HL-60/S4 treated with phorbol 12-myristate 13-acetate at 8.2 ng/mL for 4 days and 3 days (cell line): Measurements from ENCODE around the gene CCDC12.

Experiments
- in situ Hi-C: fragments of 300-500 bp; cut with MboI; formaldehyde crosslinking; loops from 2 replicates; pipeline ENCODE4 v1.15.0; 2022; ENCODE audit warnings: low sequenced_read_pairs

The CCDC12 gene

GRCh38 chr3:46997453-46998091, 21.0 kb upstream of the CCDC12 start:
- in situ Hi-C loops = no loop called here

DNA sequence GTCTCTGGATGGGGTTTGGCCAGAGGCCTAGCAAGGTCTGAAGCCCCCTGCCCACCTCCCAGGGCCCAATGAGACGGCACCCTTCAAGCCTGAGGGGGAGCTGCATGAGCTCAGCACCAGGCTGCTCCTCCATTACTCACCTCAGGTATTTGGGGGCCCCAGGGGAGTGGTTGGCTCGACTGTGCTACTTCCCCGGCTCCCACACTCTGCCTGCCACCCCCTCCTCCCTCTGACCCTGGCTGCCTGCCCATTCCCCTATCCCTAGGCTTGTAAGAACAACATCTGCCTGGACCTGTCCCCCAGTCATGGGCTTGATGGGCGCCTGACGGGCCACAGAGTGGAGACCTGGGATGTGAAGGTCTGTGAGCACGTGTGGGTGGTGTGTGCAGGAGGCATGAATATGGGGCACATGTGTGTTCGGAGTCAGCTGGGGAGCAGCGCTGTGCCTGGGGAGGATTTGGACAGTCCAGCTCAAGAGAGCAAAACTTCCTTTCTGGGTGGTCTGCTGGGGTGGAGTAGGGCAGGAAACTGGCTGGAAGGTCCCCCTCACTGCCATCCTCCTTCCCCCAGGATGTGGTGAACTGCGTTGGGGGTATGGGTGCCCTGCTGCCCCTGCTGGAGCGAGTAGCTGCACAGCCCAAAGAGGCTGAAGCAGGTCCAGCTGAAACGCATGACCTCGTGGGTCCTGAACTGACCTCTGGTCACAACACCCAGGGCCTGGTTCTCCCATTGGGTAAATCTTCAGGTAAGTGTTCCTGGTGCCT, 20.3 kb upstream of the CCDC12 start:
- in situ Hi-C loops = no loop called here

DNA sequence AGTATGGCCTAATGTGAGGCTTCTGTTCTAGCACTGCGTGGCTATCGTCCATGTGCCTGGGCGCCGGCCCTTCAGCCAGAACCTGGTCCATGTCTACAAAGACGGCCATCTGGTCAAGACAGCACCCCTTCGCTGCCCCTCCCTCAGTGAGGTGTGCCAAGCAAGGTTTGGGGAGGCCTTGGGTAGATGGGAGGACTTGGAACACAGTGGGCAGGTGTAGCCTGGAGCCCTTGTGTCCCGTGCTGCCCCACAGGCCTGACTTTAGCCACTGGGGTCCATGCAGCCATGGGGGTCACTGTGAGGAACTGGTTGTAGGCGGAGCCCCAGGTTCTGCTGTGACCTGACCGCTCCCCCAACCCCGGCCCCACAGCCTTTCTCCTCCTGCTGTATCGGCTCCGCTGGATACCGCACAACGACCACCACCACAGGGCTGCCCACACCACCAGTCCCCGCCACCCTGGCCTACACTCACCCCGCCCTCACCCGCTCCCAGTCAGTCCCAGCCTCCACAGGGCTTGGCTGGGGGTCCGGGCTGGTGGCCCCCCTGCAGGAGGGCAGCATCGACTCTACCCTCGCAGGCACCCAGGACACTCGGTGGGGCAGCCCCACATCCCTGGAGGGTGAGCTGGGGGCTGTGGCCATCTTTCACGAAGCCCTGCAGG, 19.5 kb upstream of the CCDC12 start:
- in situ Hi-C loops = no loop called here

DNA sequence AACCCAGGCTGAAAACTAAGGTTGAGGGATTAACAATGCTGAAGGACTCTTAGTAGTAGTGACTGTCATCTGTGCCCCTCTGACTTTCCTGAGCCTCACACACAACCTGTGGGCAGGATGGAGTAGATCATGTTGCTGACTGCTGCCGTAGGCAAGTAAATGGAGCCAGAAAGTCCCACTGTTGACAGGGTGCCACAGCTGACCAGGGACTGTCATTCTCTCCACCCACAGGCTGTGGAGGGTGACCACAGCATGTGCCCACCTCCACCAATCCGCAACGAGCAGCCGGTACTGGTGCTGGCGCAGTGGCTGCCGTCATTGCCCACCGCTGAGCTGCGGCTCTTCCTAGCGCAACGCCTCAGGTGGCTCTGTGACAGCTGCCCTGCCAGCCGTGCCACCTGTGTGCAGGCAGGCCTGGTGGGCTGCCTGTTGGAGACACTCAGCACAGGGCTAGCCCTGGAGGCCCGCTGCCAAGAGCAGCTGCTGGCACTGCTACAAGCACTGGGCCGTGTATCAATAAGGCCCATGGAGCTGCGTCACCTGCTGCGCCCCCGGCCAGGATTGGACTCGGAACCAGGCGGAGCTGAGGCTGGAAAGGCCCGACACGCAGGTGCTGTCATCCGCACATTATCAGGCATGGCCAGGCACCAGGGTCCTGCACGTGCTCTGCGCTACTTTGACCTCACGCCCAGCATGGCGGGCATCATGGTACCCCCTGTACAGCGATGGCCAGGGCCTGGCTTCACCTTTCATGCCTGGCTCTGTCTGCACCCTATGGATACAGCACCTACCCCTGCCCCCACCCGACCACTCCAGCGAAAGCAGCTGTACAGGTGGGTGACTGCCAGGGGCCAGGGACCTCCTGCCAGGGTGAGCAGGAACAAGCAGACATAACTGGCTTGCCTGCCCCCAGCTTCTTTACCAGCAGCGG, 18.5 kb upstream of the CCDC12 start:
- in situ Hi-C loops = no loop called here

GRCh38 chr3:46993986-46994385, 17.4 kb upstream of the CCDC12 start:
- in situ Hi-C loops = no loop called here

- in situ Hi-C loops = no loop called here
Measured at GRCh38 chr3:46993292-46993691, 16.7 kb upstream of the CCDC12 start.

DNA sequence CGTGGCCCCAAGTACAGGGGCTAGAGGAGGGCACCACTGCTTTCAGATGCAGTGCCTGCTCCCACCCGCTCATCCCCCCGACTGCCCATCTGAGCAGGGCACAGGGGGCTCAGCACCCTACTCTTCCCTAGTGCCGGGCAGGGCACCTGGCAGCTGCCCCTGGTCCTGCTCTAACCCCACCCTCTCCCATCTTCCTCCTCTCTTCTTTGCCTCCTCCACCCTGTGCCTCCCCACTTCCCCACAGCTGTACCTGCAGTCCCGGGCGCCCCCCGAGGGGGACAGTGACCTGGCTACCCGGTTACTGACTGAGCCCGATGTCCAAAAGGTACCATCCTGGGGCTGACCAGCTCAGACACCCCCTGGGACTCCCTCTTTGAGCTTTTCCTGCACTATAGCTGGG, 15.7 kb upstream of the CCDC12 start:
- in situ Hi-C loops = no loop called here

DNA sequence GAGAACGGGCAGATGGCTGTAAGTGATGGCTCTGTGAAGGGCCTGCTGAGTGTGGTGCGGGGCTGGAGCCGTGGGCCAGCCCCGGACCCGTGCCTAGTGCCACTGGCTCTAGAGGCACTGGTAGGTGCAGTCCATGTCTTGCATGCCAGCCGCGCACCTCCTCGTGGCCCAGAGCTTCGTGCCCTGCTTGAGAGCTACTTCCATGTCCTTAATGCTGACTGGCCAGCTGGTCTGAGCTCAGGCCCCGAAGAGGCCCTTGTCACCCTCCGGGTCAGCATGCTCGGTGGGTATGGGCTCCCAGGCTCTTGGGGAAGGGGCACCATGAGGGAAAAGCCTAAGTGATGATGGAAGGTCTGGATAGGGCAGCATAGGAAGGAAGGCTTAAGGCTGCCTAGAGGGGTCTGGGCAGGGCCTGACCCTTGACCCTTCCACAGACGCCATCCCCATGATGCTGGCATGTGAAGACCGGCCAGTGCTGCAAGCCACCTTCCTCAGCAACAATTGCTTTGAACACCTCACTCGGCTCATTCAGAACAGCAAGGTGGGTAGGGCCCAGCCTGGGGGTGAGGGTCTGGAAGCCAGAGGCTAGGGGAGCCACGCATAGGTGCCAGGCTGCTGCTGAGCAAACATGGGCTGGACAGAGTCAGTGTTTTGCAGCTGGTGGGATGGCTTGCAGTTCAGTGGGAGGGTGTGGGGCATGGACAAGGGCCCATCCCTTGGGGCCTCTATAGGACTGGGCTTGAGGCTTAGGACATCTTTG, 15.0 kb upstream of the CCDC12 start:
- in situ Hi-C loops = no loop called here

DNA sequence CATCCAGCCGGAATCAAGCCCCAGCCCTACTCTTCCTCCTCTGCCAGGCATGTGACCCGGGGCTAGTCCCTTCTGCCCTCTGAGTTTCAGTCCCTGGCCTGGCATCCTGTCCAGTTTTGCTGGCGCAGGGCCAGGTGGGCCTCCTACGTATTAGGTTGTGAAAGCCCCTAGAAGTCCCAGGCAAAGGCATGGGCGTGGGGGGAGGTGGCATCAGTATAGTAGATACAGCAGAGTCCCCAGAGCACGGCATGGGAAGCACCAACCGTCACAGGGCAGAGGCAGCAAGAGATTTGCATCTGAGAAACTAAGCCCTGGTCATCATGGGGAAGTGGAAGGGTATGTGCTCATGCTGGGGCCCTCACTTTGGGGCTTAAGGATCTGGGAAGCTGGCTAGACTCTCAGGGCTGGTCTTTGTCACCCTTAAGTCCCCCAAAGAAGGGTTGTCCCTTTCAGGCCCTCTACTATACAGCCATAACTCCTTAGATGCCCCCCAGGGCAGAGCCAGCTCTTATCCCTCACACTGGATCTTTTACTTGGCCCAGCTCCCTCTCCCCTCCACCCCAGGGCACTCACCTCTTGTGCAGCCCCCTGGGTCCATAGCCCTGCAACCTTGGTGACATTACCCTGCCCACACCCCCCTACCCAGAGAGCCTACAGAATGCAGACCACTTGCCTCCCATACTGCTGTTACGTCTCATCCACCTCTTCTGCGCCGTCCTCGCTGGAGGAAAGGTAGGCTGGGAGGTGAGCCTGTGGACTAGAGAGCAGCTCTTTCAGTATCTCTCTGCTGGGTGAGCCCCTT, 14.2 kb upstream of the CCDC12 start:
- in situ Hi-C loops = no loop called here

- in situ Hi-C loops = no loop called here
Measured at GRCh38 chr3:46989146-46989810, 12.7 kb upstream of the CCDC12 start.

DNA sequence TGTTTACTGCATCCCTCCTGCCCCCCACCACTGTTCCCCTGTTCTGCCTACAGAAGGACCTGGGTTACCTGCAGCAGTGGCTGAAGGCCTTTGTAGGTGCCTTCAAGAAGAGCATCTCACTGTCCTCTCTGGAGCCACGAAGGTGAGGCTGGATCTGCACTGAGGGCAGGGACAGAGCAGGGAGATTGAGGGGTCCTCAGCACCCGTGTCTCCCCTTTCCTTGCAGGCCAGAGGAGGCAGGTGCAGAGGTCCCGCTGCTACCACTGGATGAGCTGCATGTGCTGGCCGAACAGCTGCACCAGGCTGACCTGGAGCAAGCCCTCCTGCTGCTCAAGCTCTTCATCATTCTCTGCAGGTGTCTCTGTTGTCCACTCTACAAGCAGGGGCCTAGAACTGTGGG, 12.1 kb upstream of the CCDC12 start:
- in situ Hi-C loops = no loop called here

DNA sequence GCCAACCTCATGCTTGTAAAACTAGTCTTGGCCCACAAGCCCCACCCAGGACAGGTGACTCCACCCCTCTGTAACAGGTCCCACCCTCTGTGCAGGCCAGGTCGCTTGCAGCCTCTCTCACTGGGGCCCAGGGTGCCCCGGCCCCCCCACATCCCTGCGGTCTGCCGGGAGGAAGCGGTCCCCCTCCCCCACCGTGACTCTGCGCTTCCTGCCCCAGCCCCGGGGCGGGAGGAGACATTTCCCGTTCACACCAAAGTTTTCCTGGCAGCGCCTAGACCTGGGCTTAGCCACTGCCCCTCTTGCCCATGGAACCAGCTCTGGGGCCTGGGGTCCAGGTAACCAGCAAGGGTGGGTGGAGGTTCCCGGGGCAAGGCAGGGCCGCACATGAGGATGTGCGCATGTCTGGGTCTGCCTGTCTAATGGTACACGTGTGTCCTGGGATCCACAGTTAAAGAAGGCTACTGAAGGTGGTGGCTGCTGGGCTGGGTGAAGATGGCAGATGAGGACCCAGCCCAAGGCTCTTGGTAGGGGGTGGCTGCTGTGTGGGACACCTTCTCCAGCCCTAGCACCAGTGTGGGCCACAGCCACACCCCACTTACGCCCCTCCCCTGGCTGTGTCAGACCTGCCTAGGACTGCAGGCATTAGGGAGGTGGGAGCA, 11.3 kb upstream of the CCDC12 start:
- in situ Hi-C loops = no loop called here

- in situ Hi-C loops = no loop called here
Measured at GRCh38 chr3:46987319-46987742, 10.8 kb upstream of the CCDC12 start.

DNA sequence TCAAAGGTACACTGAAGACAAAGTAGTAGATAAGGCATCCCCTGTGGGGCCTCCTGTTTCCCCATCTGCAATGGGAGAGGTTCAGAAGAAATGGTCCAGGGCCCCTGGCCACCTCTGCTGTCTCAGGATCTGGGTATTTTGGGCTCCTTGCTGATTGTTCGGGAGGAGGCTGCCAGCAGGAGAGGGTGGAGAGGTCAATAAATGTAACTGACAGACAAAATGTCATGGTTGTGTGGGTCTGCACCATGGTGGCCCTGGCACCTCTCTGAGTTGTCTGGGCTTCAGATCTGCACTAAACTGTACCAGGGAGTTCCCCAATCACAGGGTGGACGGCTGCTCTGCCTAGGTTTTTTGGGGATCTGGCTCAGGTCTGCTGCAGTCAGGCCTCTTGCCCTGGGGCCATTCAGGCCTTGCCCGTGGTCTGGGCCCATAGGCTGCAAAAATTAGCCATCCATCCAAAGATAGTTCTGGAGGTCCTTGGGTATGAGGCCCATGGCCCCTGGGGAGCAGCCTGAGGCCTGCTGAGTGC, 10.3 kb upstream of the CCDC12 start:
- in situ Hi-C loops = no loop called here

GRCh38 chr3:46986055-46986730, 9.6 kb upstream of the CCDC12 start:
- in situ Hi-C loops = no loop called here

DNA sequence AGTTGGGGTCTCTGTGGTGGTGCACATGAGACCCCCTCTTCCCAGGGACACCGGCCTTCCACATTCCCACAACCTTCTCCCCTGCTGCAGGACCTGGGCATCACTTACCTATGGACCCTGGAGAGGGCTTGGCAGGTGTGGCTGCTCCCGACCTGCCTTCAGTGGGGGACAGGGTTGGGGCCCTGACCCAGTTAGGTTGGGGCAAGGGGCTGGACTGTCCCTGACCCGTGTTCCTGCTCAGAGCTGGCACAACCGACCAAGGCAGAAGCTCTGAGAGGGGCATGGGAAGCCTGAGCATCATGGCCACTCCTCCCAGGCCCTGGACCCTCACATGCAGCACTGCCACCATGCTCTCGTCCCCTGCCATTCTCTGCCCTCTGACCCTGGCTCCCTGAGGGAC, 9.0 kb upstream of the CCDC12 start:
- in situ Hi-C loops = no loop called here

GRCh38 chr3:46984591-46985459, 8.3 kb upstream of the CCDC12 start:
- in situ Hi-C loops = no loop called here
